ENCODE results near the gene AFAP1L1. TPM values are rescaled to one million over a fixed set of nuclear protein-coding genes. Genes with fewer than 3 reads are reported as not detected.

AFAP1L1 gene
- total RNA-seq, 1 experiment from 2014 or later: 15.2 TPM

DNA sequence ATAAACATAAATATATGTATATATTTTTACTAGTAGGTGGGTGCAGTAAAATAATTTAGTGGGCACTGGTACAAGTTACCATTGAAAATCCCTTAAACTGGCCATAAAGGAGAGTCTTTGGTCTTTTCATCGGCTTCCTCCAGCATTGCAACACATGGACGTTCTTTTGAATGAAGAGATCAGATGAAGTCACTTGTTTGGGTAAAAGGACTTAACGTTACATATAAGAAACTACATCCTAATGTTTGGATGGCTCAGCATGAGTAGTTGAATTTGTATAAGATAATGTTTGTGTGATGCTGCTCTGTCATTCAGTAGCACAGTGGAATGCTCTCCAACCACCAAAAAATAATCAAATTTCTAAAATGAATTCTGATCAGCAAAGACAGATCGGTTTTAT, 31.6 kb downstream of the AFAP1L1 start:
- ATAC-seq (no peak), DNase-seq (ENCODE audit: low read depth, low spot score) (no peak)
- intact Hi-C loops (cut with micrococcal nuclease; ENCODE audit: unreplicated experiment) (no loop called here), in situ Hi-C loops (cut with HindIII; ENCODE audit: low pct_unique_long_range_greater_than_20kb, low sequenced_read_pairs) (no loop called here)
- no peaks in the 10 kb centered on the region for H3K4me1 ChIP-seq (ENCODE audit: control insufficient read depth, insufficient read depth, low read length)
- H3K36me3 ChIP-seq (ENCODE audit: control insufficient read depth, insufficient read depth, low read length): no peaks in the 10 kb centered on the region
- no peak overlapping the region for H3K4me3 ChIP-seq (ENCODE audit: low read depth in 2 of 2, low read length in 2 of 2)
- H3K9me3 ChIP-seq (ENCODE audit: control insufficient read depth, insufficient read depth, low read depth, low read length): no peaks in the 10 kb centered on the region
- no peak overlapping the region for H3K27ac ChIP-seq (ENCODE audit: low read length)
- POLR2A ChIA-PET: no interaction called here
- TF ChIP-seq TCF7L2 (IDR thresholded peaks at IDR 0.05; ENCODE audit: low read depth, low read length) (no peak), SIN3A (IDR thresholded peaks at IDR 0.05; ENCODE audit: borderline replicate concordance, insufficient read depth, low read depth, low read length) (no peak), POLR2AphosphoS5 (IDR thresholded peaks at IDR 0.05; ENCODE audit: low read depth, low read length) (no peak)
- TF ChIP-seq, protein P1, sequence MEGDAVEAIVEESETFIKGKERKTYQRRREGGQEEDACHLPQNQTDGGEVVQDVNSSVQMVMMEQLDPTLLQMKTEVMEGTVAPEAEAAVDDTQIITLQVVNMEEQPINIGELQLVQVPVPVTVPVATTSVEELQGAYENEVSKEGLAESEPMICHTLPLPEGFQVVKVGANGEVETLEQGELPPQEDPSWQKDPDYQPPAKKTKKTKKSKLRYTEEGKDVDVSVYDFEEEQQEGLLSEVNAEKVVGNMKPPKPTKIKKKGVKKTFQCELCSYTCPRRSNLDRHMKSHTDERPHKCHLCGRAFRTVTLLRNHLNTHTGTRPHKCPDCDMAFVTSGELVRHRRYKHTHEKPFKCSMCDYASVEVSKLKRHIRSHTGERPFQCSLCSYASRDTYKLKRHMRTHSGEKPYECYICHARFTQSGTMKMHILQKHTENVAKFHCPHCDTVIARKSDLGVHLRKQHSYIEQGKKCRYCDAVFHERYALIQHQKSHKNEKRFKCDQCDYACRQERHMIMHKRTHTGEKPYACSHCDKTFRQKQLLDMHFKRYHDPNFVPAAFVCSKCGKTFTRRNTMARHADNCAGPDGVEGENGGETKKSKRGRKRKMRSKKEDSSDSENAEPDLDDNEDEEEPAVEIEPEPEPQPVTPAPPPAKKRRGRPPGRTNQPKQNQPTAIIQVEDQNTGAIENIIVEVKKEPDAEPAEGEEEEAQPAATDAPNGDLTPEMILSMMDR (IDR thresholded peaks at IDR 0.05): no peak
- TF ChIP-seq, protein P2, sequence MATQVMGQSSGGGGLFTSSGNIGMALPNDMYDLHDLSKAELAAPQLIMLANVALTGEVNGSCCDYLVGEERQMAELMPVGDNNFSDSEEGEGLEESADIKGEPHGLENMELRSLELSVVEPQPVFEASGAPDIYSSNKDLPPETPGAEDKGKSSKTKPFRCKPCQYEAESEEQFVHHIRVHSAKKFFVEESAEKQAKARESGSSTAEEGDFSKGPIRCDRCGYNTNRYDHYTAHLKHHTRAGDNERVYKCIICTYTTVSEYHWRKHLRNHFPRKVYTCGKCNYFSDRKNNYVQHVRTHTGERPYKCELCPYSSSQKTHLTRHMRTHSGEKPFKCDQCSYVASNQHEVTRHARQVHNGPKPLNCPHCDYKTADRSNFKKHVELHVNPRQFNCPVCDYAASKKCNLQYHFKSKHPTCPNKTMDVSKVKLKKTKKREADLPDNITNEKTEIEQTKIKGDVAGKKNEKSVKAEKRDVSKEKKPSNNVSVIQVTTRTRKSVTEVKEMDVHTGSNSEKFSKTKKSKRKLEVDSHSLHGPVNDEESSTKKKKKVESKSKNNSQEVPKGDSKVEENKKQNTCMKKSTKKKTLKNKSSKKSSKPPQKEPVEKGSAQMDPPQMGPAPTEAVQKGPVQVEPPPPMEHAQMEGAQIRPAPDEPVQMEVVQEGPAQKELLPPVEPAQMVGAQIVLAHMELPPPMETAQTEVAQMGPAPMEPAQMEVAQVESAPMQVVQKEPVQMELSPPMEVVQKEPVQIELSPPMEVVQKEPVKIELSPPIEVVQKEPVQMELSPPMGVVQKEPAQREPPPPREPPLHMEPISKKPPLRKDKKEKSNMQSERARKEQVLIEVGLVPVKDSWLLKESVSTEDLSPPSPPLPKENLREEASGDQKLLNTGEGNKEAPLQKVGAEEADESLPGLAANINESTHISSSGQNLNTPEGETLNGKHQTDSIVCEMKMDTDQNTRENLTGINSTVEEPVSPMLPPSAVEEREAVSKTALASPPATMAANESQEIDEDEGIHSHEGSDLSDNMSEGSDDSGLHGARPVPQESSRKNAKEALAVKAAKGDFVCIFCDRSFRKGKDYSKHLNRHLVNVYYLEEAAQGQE (IDR thresholded peaks at IDR 0.05; ENCODE audit: insufficient read depth in 1 of 2, low read depth in 2 of 2, low read length in 1 of 2): no peak
- CTCF ChIA-PET: no interaction called here
- no TSS peak for BruUV-seq (replicated peaks)
- no peaks in the 10 kb centered on the region for H3K27me3 ChIP-seq (ENCODE audit: control insufficient read depth, insufficient read depth, low read length)

DNA sequence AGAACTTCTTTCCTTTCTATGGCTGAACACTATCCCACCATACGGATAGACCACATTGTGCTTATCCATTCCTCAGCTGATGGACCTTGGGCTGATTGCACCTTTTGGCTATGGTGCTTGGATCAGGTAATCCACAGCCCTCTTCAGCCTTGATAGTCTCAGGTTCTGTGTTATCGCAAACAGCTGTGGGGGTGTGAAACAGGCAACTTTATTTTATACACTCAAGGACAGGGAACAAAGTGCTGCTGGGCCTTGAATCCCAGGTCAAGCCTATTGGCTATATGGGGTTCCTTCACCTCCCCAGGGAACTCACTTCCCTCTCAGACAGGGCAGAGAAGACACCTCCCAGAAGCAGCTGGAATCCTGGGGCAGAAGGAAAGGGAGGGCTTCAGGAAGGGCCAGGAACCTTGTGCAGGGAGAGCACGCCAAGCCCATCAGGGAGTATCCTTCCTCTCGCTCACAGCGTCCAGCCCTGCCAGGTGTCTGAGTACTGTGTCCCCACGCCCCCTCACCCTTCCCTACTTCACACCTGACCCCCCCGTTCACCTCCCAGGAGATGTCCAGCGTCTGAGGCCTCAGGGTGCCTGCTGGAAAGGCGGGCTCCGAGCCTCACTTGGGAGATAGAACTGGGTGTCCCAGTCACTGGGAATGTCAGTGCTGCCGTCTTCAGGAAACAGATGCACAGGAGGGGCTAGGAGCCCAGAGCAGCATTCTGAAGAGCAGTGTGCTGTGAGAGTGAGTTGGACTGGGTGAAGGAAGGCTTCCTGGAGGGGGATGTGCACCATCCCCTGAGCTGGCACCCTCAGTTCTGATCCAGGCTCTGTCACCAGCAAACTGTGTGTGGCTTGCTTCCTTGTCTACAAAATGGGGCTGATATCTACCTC, 32.8 kb downstream of the AFAP1L1 start:
- no peak overlapping the region for H3K27ac ChIP-seq (ENCODE audit: low read length)
- H3K4me3 ChIP-seq (ENCODE audit: low read depth in 2 of 2, low read length in 2 of 2): no peak overlapping the region
- TF ChIP-seq POLR2AphosphoS5 (IDR thresholded peaks at IDR 0.05; ENCODE audit: low read depth, low read length) (no peak), SIN3A (IDR thresholded peaks at IDR 0.05; ENCODE audit: borderline replicate concordance, insufficient read depth, low read depth, low read length) (no peak), TCF7L2 (IDR thresholded peaks at IDR 0.05; ENCODE audit: low read depth, low read length) (no peak)
- TF ChIP-seq, protein P2 (IDR thresholded peaks at IDR 0.05; ENCODE audit: insufficient read depth in 1 of 2, low read depth in 2 of 2, low read length in 1 of 2): no peak
- TF ChIP-seq, protein P1 (IDR thresholded peaks at IDR 0.05): no peak
- ChIA-PET POLR2A (no interaction called here), CTCF (no interaction called here)
- no peaks in the 10 kb centered on the region for H3K27me3 ChIP-seq (ENCODE audit: control insufficient read depth, insufficient read depth, low read length)
- intact Hi-C loops (cut with micrococcal nuclease; ENCODE audit: unreplicated experiment) (no loop called here), in situ Hi-C loops (cut with HindIII; ENCODE audit: low pct_unique_long_range_greater_than_20kb, low sequenced_read_pairs) (no loop called here)
- no peaks in the 10 kb centered on the region for H3K9me3 ChIP-seq (ENCODE audit: control insufficient read depth, insufficient read depth, low read depth, low read length)
- DNase-seq (ENCODE audit: low read depth, low spot score): no peak
- H3K36me3 ChIP-seq (ENCODE audit: control insufficient read depth, insufficient read depth, low read length): no peaks in the 10 kb centered on the region
- no peak for ATAC-seq
- H3K4me1 ChIP-seq (ENCODE audit: control insufficient read depth, insufficient read depth, low read length): no peaks in the 10 kb centered on the region
- no TSS peak for BruUV-seq (replicated peaks)
